Testis (tissue), 3 donors: ENCODE data around the gene KLK11. TPM values are rescaled to one million over a fixed set of nuclear protein-coding genes. Genes with fewer than 3 reads are reported as not detected.

Source experiments
- DNase-seq: peaks from one replicate; pipeline ENCODE4 v3.0.0-alpha.2; 2019
- H3K27ac ChIP-seq, 2 donors: fragments of 200-600 bp; sonication (generic); one replicate each; pipeline ENCODE4 v1.5.1; 2019
- H3K27me3 ChIP-seq: fragments of 200-600 bp; sonication (generic); one replicate; pipeline ENCODE4 v1.5.1; 2019
- H3K36me3 ChIP-seq: fragments of 200-600 bp; sonication (generic); one replicate; pipeline ENCODE4 v1.5.1; 2017; ENCODE audit warnings: low read depth; ENCODE audit errors: missing control alignments
- H3K4me1 ChIP-seq: fragments of 200-600 bp; sonication (generic); one replicate; pipeline ENCODE4 v1.5.1; 2019
- H3K4me3 ChIP-seq, 2 donors: fragments of 200-600 bp; sonication (generic); one replicate each; pipeline ENCODE4 v1.5.1; 2017 to 2019
- H3K9me3 ChIP-seq: fragments of 200-600 bp; sonication (generic); one replicate; pipeline ENCODE4 v1.5.1; 2017
- CTCF ChIP-seq, 3 experiments: fragments of 450-650 bp in 2 of 3; fragments of 200-600 bp in 1 of 3; sonication (generic) in 1 of 3; IDR thresholded peaks; one replicate each; pipeline ENCODE4 v1.5.1; 2016 to 2019; ENCODE audit warnings: antibody characterized with exemption in 3 of 3, mild to moderate bottlenecking in 2 of 3, moderate library complexity in 1 of 3
- POLR2A ChIP-seq: fragments of 450-650 bp; IDR thresholded peaks from one replicate; pipeline ENCODE4 v1.6.1; 2017; ENCODE audit warnings: antibody characterized with exemption, mild to moderate bottlenecking, moderate library complexity
- WGBS, 2 donors: methylation state at CpG; one replicate each; pipeline ENCODE4 v1.1.5; 2018; 5-methylcytosine and 5-hydroxymethylcytosine counted together
- intact Hi-C: fragments of 100-400 bp; cut with DNase I; formaldehyde crosslinking; loops from one replicate; pipeline ENCODE4 v1.15.1; 2023; ENCODE audit warnings: low total_unique reads
- polyA plus RNA-seq: library from polyadenylated mRNA; stranded (reverse); fragments of 350-450 nt; fragmentation: Illumina TruSeq; extraction: RNeasy Lipid Tissue Mini Kit (QIAGEN cat#74804); gene quantifications from one replicate; pipeline ENCODE4 v1.2.3, GENCODE V29; 2014; ENCODE audit warnings: low read depth, low replicate concordance; ENCODE audit not compliant: insufficient read depth
- total RNA-seq, 2 donors: library from RNA; depleted of rRNA; stranded (reverse); fragments of >200 nt; gene quantifications; one replicate each; pipeline ENCODE4 v1.2.3, GENCODE V29; 2016

Gene KLK11
- total and polyA plus RNA-seq, 3 donors from 2014 or later = 16.8 to 46.3 (median 41.1) TPM

GRCh38 chr19:51031880-51032225 lies 5.4 kb upstream of the KLK11 start:
- H3K9me3 ChIP-seq = no peaks in the 10 kb centered on the region
- no peaks in the 10 kb centered on the region for H3K27me3 ChIP-seq
- TF ChIP-seq CTCF (IDR thresholded peaks at IDR 0.05) = no peak
- no peak for TF ChIP-seq POLR2A
- no peak for DNase-seq
- H3K36me3 ChIP-seq = no peaks in the 10 kb centered on the region
- WGBS, 2 donors = 88% methylated on average over 17 to 25 of the region's 28 CpGs
- H3K4me1 ChIP-seq = peaks cover 10% of the 10 kb centered on the region
- H3K4me3 ChIP-seq = no peak overlapping the region
- H3K27ac ChIP-seq = no peak overlapping the region
- intact Hi-C loops = no loop called here

- no peaks in the 10 kb centered on the region for H3K27me3 ChIP-seq
- TF ChIP-seq CTCF (IDR thresholded peaks at IDR 0.05) (no peak), POLR2A (no peak)
- H3K4me3 ChIP-seq = no peak overlapping the region
- H3K9me3 ChIP-seq = no peaks in the 10 kb centered on the region
- intact Hi-C loops = no loop called here
- no peak overlapping the region for H3K27ac ChIP-seq
- 83 to 93% methylated on average over 7 of the region's 7 CpGs for WGBS, 2 donors
- DNase-seq = no peak
- H3K4me1 ChIP-seq = peaks cover 15% of the 10 kb centered on the region
- H3K36me3 ChIP-seq = no peaks in the 10 kb centered on the region
Measured at GRCh38 chr19:51031220-51031879, 4.9 kb upstream of the KLK11 start.

GRCh38 chr19:51030631-51031030 lies 4.2 kb upstream of the KLK11 start:
- 63 to 70% methylated on average over 13 of the region's 13 CpGs for WGBS, 2 donors
- Histone ChIP-seq H3K9me3 (no peaks in the 10 kb centered on the region), H3K27ac (no peak overlapping the region), H3K4me3 (no peak overlapping the region), H3K4me1 (peaks cover 22% of the 10 kb centered on the region), H3K27me3 (no peaks in the 10 kb centered on the region), H3K36me3 (no peaks in the 10 kb centered on the region)
- intact Hi-C loops = no loop called here
- no peak for DNase-seq
- TF ChIP-seq POLR2A = no peak
- TF ChIP-seq CTCF (IDR thresholded peaks at IDR 0.05) = no peak

- no peaks in the 10 kb centered on the region for H3K9me3 ChIP-seq
- H3K4me1 ChIP-seq = peaks cover 26% of the 10 kb centered on the region
- DNase-seq = peak; percentile 76
- intact Hi-C loops = loop anchor here (10.0 kb wide), 1 partner anchor 55 kb away; the partner anchor contains the start of gene KLK14
- no peaks in the 10 kb centered on the region for H3K36me3 ChIP-seq
- WGBS, 2 donors = 31 to 59% methylated on average over 2 of the region's 2 CpGs
- H3K27me3 ChIP-seq = no peaks in the 10 kb centered on the region
- H3K4me3 ChIP-seq = no peak overlapping the region
- H3K27ac ChIP-seq = no peak overlapping the region
- TF ChIP-seq CTCF (IDR thresholded peaks at IDR 0.05) (no peak), POLR2A (no peak)
Measured at GRCh38 chr19:51029718-51030117, 3.3 kb upstream of the KLK11 start.

- 44 to 50% methylated on average over 5 of the region's 5 CpGs for WGBS, 2 donors
- Histone ChIP-seq H3K27me3 (no peaks in the 10 kb centered on the region), H3K9me3 (no peaks in the 10 kb centered on the region), H3K4me3 (no peak overlapping the region), H3K27ac (peak overlapping the region in 1 of 2 donors; percentile 64), H3K4me1 (peaks cover 26% of the 10 kb centered on the region), H3K36me3 (no peaks in the 10 kb centered on the region)
- DNase-seq = no peak
- no peak for TF ChIP-seq POLR2A
- TF ChIP-seq CTCF (IDR thresholded peaks at IDR 0.05) = no peak
- intact Hi-C loops = loop anchor here (10.0 kb wide), 1 partner anchor 57 kb away; the partner anchor contains the start of gene KLK14
Measured at GRCh38 chr19:51027873-51028272, 1.5 kb upstream of the KLK11 start.
